DOHH2 (cell line): ENCODE data around the gene MUSTN1.

Source experiments
- EZH2phosphoT487 ChIP-seq: fragments of 200-600 bp; sonication (generic); IDR thresholded peaks from 2 replicates; pipeline ENCODE4 v1.6.1; 2017; ENCODE audit warnings: borderline replicate concordance, mild to moderate bottlenecking, antibody characterized with exemption, low read length, moderate library complexity, mixed read lengths
- TF ChIP-seq, protein P1 (sequence below): fragments of 200-600 bp; sonication (generic); IDR thresholded peaks from one replicate; pipeline ENCODE4 v1.5.1; 2014; ENCODE audit warnings: antibody characterized with exemption, mild to moderate bottlenecking, low read depth, low read length; ENCODE audit not compliant: poor library complexity, severe bottlenecking

DNA sequence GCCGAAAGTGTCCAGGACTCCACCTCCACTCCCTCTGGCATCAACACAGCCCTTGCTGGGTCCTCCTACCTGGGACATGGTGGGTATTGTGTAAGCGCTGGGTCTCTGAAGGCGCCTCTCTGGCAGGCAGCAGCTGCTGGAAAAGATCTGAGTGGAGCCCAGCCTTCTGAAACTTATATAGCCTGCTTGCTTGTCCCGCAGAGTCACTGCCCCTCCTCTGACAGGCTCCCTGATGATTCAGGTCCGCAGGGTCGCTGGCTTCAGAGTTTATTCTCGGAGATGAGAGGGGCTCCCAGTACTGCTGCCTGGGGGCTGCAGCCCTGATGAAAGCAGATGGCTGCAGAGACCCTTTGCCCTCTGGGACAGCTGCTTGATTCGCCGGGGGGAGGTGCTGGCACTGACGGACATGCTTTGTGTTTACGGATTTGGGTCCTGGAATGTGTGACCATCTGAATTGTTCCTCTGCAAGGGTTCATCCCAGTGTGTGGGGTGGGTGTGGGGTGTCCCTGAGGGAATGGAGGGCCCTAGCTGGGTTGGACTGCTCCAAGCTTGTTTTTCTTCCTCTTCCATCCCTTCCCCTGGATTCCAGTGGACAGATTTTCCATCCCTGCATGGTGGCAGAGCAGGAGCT lies at the start of gene MUSTN1:
- TF ChIP-seq, protein P1, sequence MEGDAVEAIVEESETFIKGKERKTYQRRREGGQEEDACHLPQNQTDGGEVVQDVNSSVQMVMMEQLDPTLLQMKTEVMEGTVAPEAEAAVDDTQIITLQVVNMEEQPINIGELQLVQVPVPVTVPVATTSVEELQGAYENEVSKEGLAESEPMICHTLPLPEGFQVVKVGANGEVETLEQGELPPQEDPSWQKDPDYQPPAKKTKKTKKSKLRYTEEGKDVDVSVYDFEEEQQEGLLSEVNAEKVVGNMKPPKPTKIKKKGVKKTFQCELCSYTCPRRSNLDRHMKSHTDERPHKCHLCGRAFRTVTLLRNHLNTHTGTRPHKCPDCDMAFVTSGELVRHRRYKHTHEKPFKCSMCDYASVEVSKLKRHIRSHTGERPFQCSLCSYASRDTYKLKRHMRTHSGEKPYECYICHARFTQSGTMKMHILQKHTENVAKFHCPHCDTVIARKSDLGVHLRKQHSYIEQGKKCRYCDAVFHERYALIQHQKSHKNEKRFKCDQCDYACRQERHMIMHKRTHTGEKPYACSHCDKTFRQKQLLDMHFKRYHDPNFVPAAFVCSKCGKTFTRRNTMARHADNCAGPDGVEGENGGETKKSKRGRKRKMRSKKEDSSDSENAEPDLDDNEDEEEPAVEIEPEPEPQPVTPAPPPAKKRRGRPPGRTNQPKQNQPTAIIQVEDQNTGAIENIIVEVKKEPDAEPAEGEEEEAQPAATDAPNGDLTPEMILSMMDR, result no peak
- TF ChIP-seq EZH2phosphoT487, result no peak
